D721Med (cell line): Measurements from ENCODE around the gene SLC13A2.

Source experiments
- DNase-seq: peaks from one replicate; pipeline ENCODE4 v3.0.0; 2011; ENCODE audit warnings: low spot score; ENCODE audit not compliant: insufficient read length
- FAIRE-seq: peaks from 2 replicates; lab custom pipeline; 2011; peaks lifted over from hg19 to GRCh38; lab: Jason Lieb, UNC
- CTCF ChIP-seq: IDR thresholded peaks from 2 replicates; pipeline ENCODE4 v1.5.1; 2012; ENCODE audit warnings: mild to moderate bottlenecking, control low read depth; ENCODE audit not compliant: insufficient read depth; ENCODE audit errors: missing control alignments

Gene SLC13A2

GRCh38 chr17:28536532-28537218, 63.2 kb downstream of the SLC13A2 start:
- no peak for FAIRE-seq
- no peak for TF ChIP-seq CTCF

GRCh38 chr17:28537219-28537610, 63.8 kb downstream of the SLC13A2 start:
- DNase-seq = no peak
- TF ChIP-seq CTCF = no peak
- no peak for FAIRE-seq

More at GRCh38 chr17:28536532-28537218, 63.2 kb downstream of the SLC13A2 start:
- DNase-seq = no peak

GRCh38 chr17:28538296-28538895, 65.0 kb downstream of the SLC13A2 start:
- no peak for TF ChIP-seq CTCF
- DNase-seq = no peak

GRCh38 chr17:28540231-28540630, 66.8 kb downstream of the SLC13A2 start:
- FAIRE-seq = no peak
- TF ChIP-seq CTCF = no peak

More at GRCh38 chr17:28538296-28538895, 65.0 kb downstream of the SLC13A2 start:
- no peak for FAIRE-seq

GRCh38 chr17:28541439-28541838, 68.0 kb downstream of the SLC13A2 start:
- no peak for FAIRE-seq
- TF ChIP-seq CTCF = no peak
- DNase-seq = no peak

More at GRCh38 chr17:28540231-28540630, 66.8 kb downstream of the SLC13A2 start:
- DNase-seq = no peak

GRCh38 chr17:28544402-28545140, 71.1 kb downstream of the SLC13A2 start:
- FAIRE-seq = no peak
- no peak for DNase-seq
- TF ChIP-seq CTCF = no peak
